Transverse colon (tissue), 3 donors: ENCODE data around the gene PBX1.

Experiments
- CTCF ChIP-seq, 5 experiments: fragments of 200-600 bp in 3 of 5; fragments of 450-650 bp in 2 of 5; sonication (generic) in 3 of 5; IDR thresholded peaks; 1 replicate in 2 of 5; 2 replicates in 3 of 5; pipeline ENCODE4 v1.5.1; 2016 to 2017; ENCODE audit warnings: antibody characterized with exemption in 5 of 5, inconsistent platforms in 3 of 5, mild to moderate bottlenecking in 2 of 5, moderate library complexity in 1 of 5
- EP300 ChIP-seq: sonication (generic); formaldehyde crosslinking; IDR thresholded peaks from one replicate; pipeline ENCODE4 v1.6.1; 2017; ENCODE audit warnings: antibody characterized with exemption, low read depth

GRCh38 chr1:164662462-164662861 lies 103.5 kb downstream of the PBX1 start:
- TF ChIP-seq CTCF (IDR thresholded peaks at IDR 0.05) (no peak), EP300 (no peak)
